Measurements from ENCODE around the gene BPIFB2.

BPIFB2 gene

GRCh38 chr20:32984631-32985354 lies 22.7 kb upstream of the BPIFB2 start:
- no peak for DNase-seq (ENCODE audit: low read depth)

GRCh38 chr20:32985596-32985995 lies 21.9 kb upstream of the BPIFB2 start:
- DNase-seq (ENCODE audit: low read depth): no peak

- no peak for DNase-seq (ENCODE audit: low read depth)
Observed at GRCh38 chr20:32986331-32986966, 21.1 kb upstream of the BPIFB2 start.

GRCh38 chr20:32987044-32987825 lies 20.3 kb upstream of the BPIFB2 start:
- DNase-seq (ENCODE audit: low read depth): no peak

- DNase-seq (ENCODE audit: low read depth): no peak
Observed at GRCh38 chr20:32988008-32988407, 19.5 kb upstream of the BPIFB2 start.

GRCh38 chr20:32989507-32990283 lies 17.8 kb upstream of the BPIFB2 start:
- no peak for DNase-seq (ENCODE audit: low read depth)

GRCh38 chr20:32990426-32990825 lies 17.1 kb upstream of the BPIFB2 start:
- no peak for DNase-seq (ENCODE audit: low read depth)

GRCh38 chr20:32991383-32991782 lies 16.1 kb upstream of the BPIFB2 start:
- DNase-seq (ENCODE audit: low read depth): no peak

GRCh38 chr20:32991792-32992641 lies 15.5 kb upstream of the BPIFB2 start:
- no peak for DNase-seq (ENCODE audit: low read depth)

GRCh38 chr20:32993496-32994050 lies 13.9 kb upstream of the BPIFB2 start:
- no peak for DNase-seq (ENCODE audit: low read depth)

GRCh38 chr20:32995802-32996201 lies 11.7 kb upstream of the BPIFB2 start:
- no peak for DNase-seq (ENCODE audit: low read depth)

- no peak for DNase-seq (ENCODE audit: low read depth)
Observed at GRCh38 chr20:32997431-32997830, 10.1 kb upstream of the BPIFB2 start.

- DNase-seq (ENCODE audit: low read depth): no peak
Observed at GRCh38 chr20:32999603-33000250, 7.8 kb upstream of the BPIFB2 start.

- DNase-seq (ENCODE audit: low read depth): no peak
Observed at GRCh38 chr20:33000802-33001466, 6.6 kb upstream of the BPIFB2 start.

GRCh38 chr20:33002087-33002808 lies 5.3 kb upstream of the BPIFB2 start:
- no peak for DNase-seq (ENCODE audit: low read depth)

GRCh38 chr20:33004141-33004751 lies 3.3 kb upstream of the BPIFB2 start, which contains the start of gene SUN5:
Gene SUN5 (minus strand): TSS chr20:33004433. CDS start chr20:33004340, 93 bp downstream.
- no peak for DNase-seq (ENCODE audit: low read depth)

- DNase-seq (ENCODE audit: low read depth): no peak
Observed at GRCh38 chr20:33005132-33005566, 2.4 kb upstream of the BPIFB2 start.
